HCT116 (cell line): ENCODE results near the gene PPM1D. TPM values are rescaled to one million over a fixed set of nuclear protein-coding genes. Genes with fewer than 3 reads are reported as not detected.
A peak's percentile ranks its signal among the peaks of the same experiment; 100 is the strongest.

Experiments used
- ATAC-seq: fragments of 200-7000 bp; cut with Tn5 transposase; 2 replicates; pipeline ENCODE4 v1.9.1; 2020; ENCODE audit warnings: mild to moderate bottlenecking, moderate library complexity
- BruUV-seq: library from RNA; stranded (reverse); fragments of 400-500 nt; replicated peaks from 2 replicates; lab custom pipeline; 2021; lab: Mats Ljungman, UMichigan
- CTCF ChIA-PET: fragments of 300-600 bp; sonication (Branson Sonifier 250); formaldehyde crosslinking; loops from one replicate; lab custom pipeline; 2021; ENCODE audit warnings: antibody characterized with exemption; lab: Charles Lee
- POLR2A ChIA-PET: fragments of 300-600, 350-600 bp; sonication (Branson Sonifier 250); formaldehyde crosslinking; loops from one replicate; lab custom pipeline; 2021; ENCODE audit warnings: antibody characterized with exemption; lab: Charles Lee
- RAD21 ChIA-PET, 2 experiments: fragments of 300-600 bp; sonication (Branson Sonifier 250); formaldehyde crosslinking; loops; one replicate each; lab custom pipeline; 2023; ENCODE audit warnings: low total read pairs in 2 of 2; ENCODE audit not compliant: uncharacterized antibody in 2 of 2, unreplicated experiment in 2 of 2, low non-redundant PET in 1 of 2; lab: Charles Lee
- DNase-seq: peaks from one replicate; pipeline ENCODE4 v3.0.0-alpha.2; 2010; ENCODE audit warnings: low read depth, low spot score
- H2AFZ ChIP-seq: fragments of 200-600 bp; shearing (Covaris generic), sonication (generic); 2 replicates; pipeline ENCODE4 v1.6.1; 2017; ENCODE audit warnings: low read depth, mixed run types, mixed read lengths, antibody characterized with exemption, low read length; ENCODE audit not compliant: poor library complexity, severe bottlenecking
- H3K27ac ChIP-seq: 2 replicates; pipeline ENCODE4 v1.5.1; 2012; ENCODE audit warnings: low read depth, low read length
- H3K27me3 ChIP-seq: fragments of 200-600 bp; sonication (generic); 2 replicates; pipeline ENCODE4 v1.6.1; 2016; ENCODE audit warnings: mixed run types, low read length, mixed read lengths; ENCODE audit not compliant: insufficient read depth
- H3K36me3 ChIP-seq, 2 experiments: fragments of 200-500 bp in 1 of 2; fragments of 200-600 bp in 1 of 2; sonication (Bioruptor generic) in 1 of 2; sonication (generic) in 1 of 2; 2 replicates each; pipeline versions ENCODE4 v1.5.1 to v1.6.1; 2014 to 2016; ENCODE audit warnings: low read length in 2 of 2, inconsistent platforms in 1 of 2, mixed read lengths in 1 of 2, mixed run types in 1 of 2; ENCODE audit not compliant: insufficient read depth in 2 of 2, control insufficient read depth in 1 of 2
- H3K4me1 ChIP-seq, 2 experiments: fragments of 200-600 bp in 1 of 2; sonication (generic) in 1 of 2; 2 replicates each; pipeline versions ENCODE4 v1.5.1 to v1.6.1; 2012 to 2017; ENCODE audit warnings: low read length in 2 of 2, inconsistent platforms in 1 of 2, mild to moderate bottlenecking in 1 of 2, mixed read lengths in 1 of 2, mixed run types in 1 of 2, moderate library complexity in 1 of 2; ENCODE audit not compliant: insufficient read depth in 2 of 2, control insufficient read depth in 1 of 2
- H3K4me2 ChIP-seq: fragments of 200-600 bp; sonication (generic); 2 replicates; pipeline ENCODE4 v1.6.1; 2017; ENCODE audit warnings: mixed run types, low read length, mixed read lengths
- H3K4me3 ChIP-seq, 2 experiments: fragments of 200-600 bp in 1 of 2; sonication (generic) in 1 of 2; replicated peaks in 1 of 2; 2 replicates each; pipeline ENCODE4 v1.5.1; 2011 to 2016; ENCODE audit warnings: low read length in 2 of 2, control low read depth in 1 of 2, low read depth in 1 of 2, mild to moderate bottlenecking in 1 of 2, mixed read lengths in 1 of 2, mixed run types in 1 of 2
- H3K79me2 ChIP-seq: fragments of 200-600 bp; sonication (generic); 2 replicates; pipeline ENCODE4 v1.6.1; 2017; ENCODE audit warnings: mild to moderate bottlenecking, mixed run types, low read length, moderate library complexity, mixed read lengths; ENCODE audit not compliant: insufficient read depth
- H3K9ac ChIP-seq: fragments of 200-600 bp; sonication (generic); 2 replicates; pipeline ENCODE4 v1.6.1; 2016; ENCODE audit warnings: low read length, mixed read lengths
- H3K9me2 ChIP-seq: fragments of 200-600 bp; sonication (generic), shearing (Covaris generic); 2 replicates; pipeline ENCODE4 v1.6.1; 2017; ENCODE audit warnings: mixed run types, mild to moderate bottlenecking, moderate library complexity; ENCODE audit not compliant: insufficient read depth
- H3K9me3 ChIP-seq, 2 experiments: fragments of 200-500 bp in 1 of 2; fragments of 200-600 bp in 1 of 2; sonication (Bioruptor generic) in 1 of 2; sonication (generic) in 1 of 2; 2 replicates each; pipeline ENCODE4 v1.6.1; 2014 to 2017; ENCODE audit warnings: low read length in 2 of 2, mixed read lengths in 2 of 2, inconsistent platforms in 1 of 2, low read depth in 1 of 2, mild to moderate bottlenecking in 1 of 2, mixed run types in 1 of 2, moderate library complexity in 1 of 2; ENCODE audit not compliant: control insufficient read depth in 1 of 2, insufficient read depth in 1 of 2
- H4K20me1 ChIP-seq: fragments of 200-600 bp; sonication (generic), shearing (Covaris generic); 2 replicates; pipeline ENCODE4 v1.6.1; 2017; ENCODE audit warnings: mixed run types, mild to moderate bottlenecking, moderate library complexity; ENCODE audit not compliant: insufficient read depth
- CBX3 ChIP-seq: IDR thresholded peaks from 2 replicates; pipeline ENCODE4 v1.6.1; 2012; ENCODE audit warnings: low read depth
- EGR1 ChIP-seq: IDR thresholded peaks from 2 replicates; pipeline ENCODE4 v1.6.1; 2012; ENCODE audit warnings: low read depth
- EZH2phosphoT487 ChIP-seq: fragments of 200-600 bp; IDR thresholded peaks from 2 replicates; pipeline ENCODE4 v1.6.1; 2018; ENCODE audit warnings: antibody characterized with exemption, borderline replicate concordance
- POLR2A ChIP-seq: IDR thresholded peaks from 2 replicates; pipeline ENCODE4 v1.7.0; 2011; ENCODE audit warnings: borderline replicate concordance; ENCODE audit not compliant: insufficient read depth, insufficient read length; ENCODE audit errors: extremely low read depth
- POLR2AphosphoS5 ChIP-seq: IDR thresholded peaks from 2 replicates; pipeline ENCODE4 v1.6.1; 2011; ENCODE audit warnings: mild to moderate bottlenecking, low read depth, low read length, moderate library complexity
- SIN3A ChIP-seq: IDR thresholded peaks from 2 replicates; pipeline ENCODE4 v1.6.1; 2012; ENCODE audit warnings: low read depth
- YY1 ChIP-seq: IDR thresholded peaks from 2 replicates; pipeline ENCODE4 v1.6.1; 2011; ENCODE audit warnings: low read length, low read depth, moderate library complexity, mild to moderate bottlenecking; ENCODE audit not compliant: insufficient replicate concordance; ENCODE audit errors: extremely low read depth
- ZFX ChIP-seq: fragments of 450-650 bp; IDR thresholded peaks from 2 replicates; pipeline ENCODE4 v1.6.1; 2017
- ZNF274 ChIP-seq: fragments of 200-500 bp; sonication (Bioruptor generic); IDR thresholded peaks from 2 replicates; pipeline ENCODE4 v1.6.1; 2014; ENCODE audit warnings: mild to moderate bottlenecking, low read depth, low read length, inconsistent platforms
- intact Hi-C: fragments of 100-400 bp; cut with micrococcal nuclease; formaldehyde crosslinking; loops from 2 replicates; pipeline ENCODE4 v1.10.0; 2022
- total RNA-seq: library from RNA; stranded (reverse); gene quantifications from one replicate; pipeline ENCODE4 v1.2.1, GENCODE V29; 2021; ENCODE audit not compliant: unreplicated experiment
- TF ChIP-seq, protein P1 (sequence below), 3 experiments: fragments of 200-600 bp in 1 of 3; sonication (generic) in 1 of 3; IDR thresholded peaks in 2 of 3; conservative IDR thresholded peaks in 1 of 3; 2 replicates each; pipeline ENCODE4 v1.5.1; 2012 to 2017; ENCODE audit warnings: low read depth in 2 of 3, low read length in 2 of 3, antibody characterized with exemption in 1 of 3, borderline replicate concordance in 1 of 3, control low read depth in 1 of 3, mild to moderate bottlenecking in 1 of 3, mixed read lengths in 1 of 3, mixed run types in 1 of 3, moderate library complexity in 1 of 3; ENCODE audit not compliant: insufficient read depth in 1 of 3

The PPM1D gene
- total RNA-seq, 1 experiment from 2014 or later = 29.1 TPM

DNA sequence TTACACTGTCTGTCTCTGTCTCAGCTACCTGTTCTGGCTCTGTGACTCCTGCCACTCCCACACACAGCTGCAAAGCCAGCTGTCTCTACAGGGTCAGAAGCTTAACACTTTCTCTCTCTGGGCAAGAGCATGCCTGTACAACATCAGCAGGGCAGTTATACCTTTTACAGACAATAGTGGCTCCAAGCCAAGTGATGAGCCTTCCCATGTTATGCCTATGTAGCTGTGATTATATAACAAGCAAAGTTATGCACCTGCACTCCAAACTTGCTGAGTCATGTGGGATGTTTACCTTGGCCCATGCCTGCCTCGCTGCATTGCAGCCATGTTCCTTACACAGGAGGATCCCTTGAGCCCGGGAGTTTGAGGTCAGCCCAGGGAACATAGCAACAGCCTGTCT is 42.2 kb upstream of the PPM1D start:
- POLR2A ChIA-PET = no interaction called here
- BruUV-seq = no TSS peak
- Histone ChIP-seq H2AFZ (no peak overlapping the region), H3K9ac (no peak overlapping the region), H3K79me2 (no peaks in the 10 kb centered on the region), H3K36me3 (no peaks in the 10 kb centered on the region), H3K9me2 (no peaks in the 10 kb centered on the region), H3K27me3 (no peaks in the 10 kb centered on the region), H3K4me2 (no peak overlapping the region), H4K20me1 (no peaks in the 10 kb centered on the region), H3K4me1 (no peaks in the 10 kb centered on the region), H3K9me3 (peaks cover 6 to 19% of the 10 kb centered on the region in 2 experiments; a peak in 3 of 4 replicates), H3K4me3 (no peak overlapping the region), H3K27ac (no peak overlapping the region)
- CTCF ChIA-PET = no interaction called here
- RAD21 ChIA-PET = no interaction called here
- ATAC-seq = no peak
- intact Hi-C loops = no loop called here
- no peak for DNase-seq
- TF ChIP-seq, protein P1, sequence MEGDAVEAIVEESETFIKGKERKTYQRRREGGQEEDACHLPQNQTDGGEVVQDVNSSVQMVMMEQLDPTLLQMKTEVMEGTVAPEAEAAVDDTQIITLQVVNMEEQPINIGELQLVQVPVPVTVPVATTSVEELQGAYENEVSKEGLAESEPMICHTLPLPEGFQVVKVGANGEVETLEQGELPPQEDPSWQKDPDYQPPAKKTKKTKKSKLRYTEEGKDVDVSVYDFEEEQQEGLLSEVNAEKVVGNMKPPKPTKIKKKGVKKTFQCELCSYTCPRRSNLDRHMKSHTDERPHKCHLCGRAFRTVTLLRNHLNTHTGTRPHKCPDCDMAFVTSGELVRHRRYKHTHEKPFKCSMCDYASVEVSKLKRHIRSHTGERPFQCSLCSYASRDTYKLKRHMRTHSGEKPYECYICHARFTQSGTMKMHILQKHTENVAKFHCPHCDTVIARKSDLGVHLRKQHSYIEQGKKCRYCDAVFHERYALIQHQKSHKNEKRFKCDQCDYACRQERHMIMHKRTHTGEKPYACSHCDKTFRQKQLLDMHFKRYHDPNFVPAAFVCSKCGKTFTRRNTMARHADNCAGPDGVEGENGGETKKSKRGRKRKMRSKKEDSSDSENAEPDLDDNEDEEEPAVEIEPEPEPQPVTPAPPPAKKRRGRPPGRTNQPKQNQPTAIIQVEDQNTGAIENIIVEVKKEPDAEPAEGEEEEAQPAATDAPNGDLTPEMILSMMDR (IDR thresholded peaks at IDR 0.05 in 2 of 3, conservative IDR thresholded peaks at IDR 0.05 in 1 of 3; ENCODE audit: borderline replicate concordance in 1 of 3, insufficient read depth in 1 of 3, low read depth in 2 of 3, low read length in 2 of 3) = no peak
- TF ChIP-seq POLR2AphosphoS5 (no peak), YY1 (peak; percentile 51), EZH2phosphoT487 (no peak), ZNF274 (no peak), CBX3 (peak; percentile 95), POLR2A (no peak), SIN3A (no peak), EGR1 (no peak), ZFX (no peak)

DNA sequence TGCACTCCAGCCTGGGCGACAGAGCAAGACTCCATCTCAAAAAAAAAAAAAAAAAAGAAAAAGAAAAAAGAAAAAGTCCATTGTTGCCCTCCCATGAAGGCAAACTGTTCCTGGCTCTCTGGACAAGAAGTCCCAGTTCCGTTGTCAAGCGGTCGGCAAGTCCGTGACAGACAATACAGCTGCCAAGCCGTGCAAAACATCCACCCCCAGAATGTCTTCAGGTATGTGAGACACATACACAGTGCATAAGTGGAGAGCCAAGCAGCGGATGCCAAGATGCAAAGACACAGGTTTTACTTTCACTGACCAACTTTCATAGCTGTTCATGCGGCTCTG is 40.4 kb upstream of the PPM1D start:
- ATAC-seq = no peak
- POLR2A ChIA-PET = no interaction called here

More for the DNA sequence above, 40.4 kb upstream of the PPM1D start:
- H4K20me1 ChIP-seq = no peaks in the 10 kb centered on the region
- no peaks in the 10 kb centered on the region for H3K27me3 ChIP-seq
- no peak overlapping the region for H2AFZ ChIP-seq
- no peaks in the 10 kb centered on the region for H3K9me2 ChIP-seq
- no peaks in the 10 kb centered on the region for H3K4me1 ChIP-seq
- H3K79me2 ChIP-seq = no peaks in the 10 kb centered on the region
- intact Hi-C loops = no loop called here
- DNase-seq = no peak
- TF ChIP-seq YY1 = no peak
- H3K4me3 ChIP-seq = no peak overlapping the region
- H3K36me3 ChIP-seq = no peaks in the 10 kb centered on the region
- H3K27ac ChIP-seq = no peak overlapping the region
- no TSS peak for BruUV-seq
- ChIA-PET RAD21 (no interaction called here), CTCF (no interaction called here)
- H3K9me3 ChIP-seq = peaks cover 6 to 19% of the 10 kb centered on the region in 2 experiments; a peak in 3 of 4 replicates
- H3K4me2 ChIP-seq = no peak overlapping the region
- H3K9ac ChIP-seq = no peak overlapping the region
